GM18505 (cell line): ENCODE data around the gene KRTAP26-1.

ENCODE experiments used
- ATAC-seq: cut with Tn5 transposase; IDR thresholded peaks from one replicate; pipeline ENCODE4 v1.9.1; 2021; ENCODE audit not compliant: unreplicated experiment
- POLR2A ChIP-seq: IDR thresholded peaks from 4 replicates; pipeline ENCODE4 v1.6.1; 2011; ENCODE audit warnings: borderline replicate concordance; ENCODE audit not compliant: insufficient read depth, insufficient read length; ENCODE audit errors: extremely low read depth

The KRTAP26-1 gene

DNA sequence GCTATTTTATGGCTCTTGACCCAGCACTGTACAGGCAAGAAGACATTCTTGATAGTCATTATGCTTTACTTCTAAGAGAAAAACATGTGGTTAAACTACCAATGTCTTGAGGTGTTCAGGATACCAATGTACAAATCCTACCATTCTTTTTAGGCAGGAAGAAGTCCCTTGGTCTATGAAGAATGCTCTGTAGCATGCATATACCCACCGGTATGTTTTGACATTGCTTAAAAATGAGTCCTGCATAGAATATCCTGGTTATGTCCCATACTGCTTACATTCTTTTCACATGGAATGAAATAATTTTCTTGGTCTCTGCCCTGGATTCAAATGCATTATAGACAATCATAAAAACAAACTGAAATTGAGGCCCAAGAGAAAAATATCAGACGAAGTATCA lies 12.6 kb upstream of the KRTAP26-1 start:
- TF ChIP-seq POLR2A, result no peak
- ATAC-seq, result no peak

- no peak for TF ChIP-seq POLR2A
These were observed 9.2 kb upstream of the KRTAP26-1 start for GRCh38 chr21:30329203-30329875.

GRCh38 chr21:30326390-30326789 lies 6.3 kb upstream of the KRTAP26-1 start:
- ATAC-seq, result no peak
- no peak for TF ChIP-seq POLR2A

More at GRCh38 chr21:30329203-30329875, 9.2 kb upstream of the KRTAP26-1 start:
- ATAC-seq, result no peak

DNA sequence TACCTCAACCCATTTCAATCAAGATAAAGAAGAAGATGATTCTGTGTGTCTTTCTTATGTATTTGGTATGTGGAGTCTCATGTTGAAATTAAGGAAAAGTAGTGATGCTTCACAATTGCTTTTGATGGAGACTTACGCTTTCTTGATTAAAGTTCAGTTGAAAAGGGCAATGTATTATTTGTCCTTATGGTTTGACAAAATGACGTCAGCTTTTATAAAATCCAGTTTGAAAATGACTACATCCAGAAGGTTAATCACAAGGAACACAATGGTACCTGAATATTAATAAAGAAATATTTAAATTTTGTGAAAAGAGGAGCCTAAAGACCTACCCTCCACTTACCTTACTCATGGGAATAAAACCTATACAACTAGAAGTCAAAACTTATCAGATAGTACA lies 4.4 kb downstream of the KRTAP26-1 start:
- no peak for ATAC-seq
- no peak for TF ChIP-seq POLR2A

- TF ChIP-seq POLR2A, result no peak
- ATAC-seq, result no peak
These were observed 13.2 kb downstream of the KRTAP26-1 start for GRCh38 chr21:30306884-30307283.

DNA sequence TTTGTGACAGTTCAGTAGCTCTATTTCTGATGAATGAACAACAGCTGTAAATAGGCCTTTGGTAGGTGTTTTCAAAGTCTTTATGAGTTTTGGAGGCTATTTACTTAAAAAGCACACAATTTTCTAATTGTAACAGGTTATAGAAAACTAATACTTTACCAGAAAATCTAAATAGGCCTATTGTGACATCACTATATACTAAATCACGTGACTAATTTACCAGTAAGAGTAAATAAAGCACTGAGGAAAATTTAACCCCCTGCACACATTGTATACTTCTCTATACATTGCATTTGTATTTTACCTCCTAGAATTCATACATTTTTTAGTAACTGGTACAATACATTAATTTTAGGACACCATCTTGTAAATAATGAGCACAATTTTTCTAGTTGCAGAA lies 15.0 kb downstream of the KRTAP26-1 start:
- TF ChIP-seq POLR2A, result no peak
- no peak for ATAC-seq

GRCh38 chr21:30289215-30289614 lies 30.9 kb downstream of the KRTAP26-1 start, which contains the start of gene KRTAP25-1:
KRTAP25-1 (minus strand) TSS chr21:30289514; CDS start chr21:30289490, 24 bp downstream.
- ATAC-seq, result no peak
- no peak for TF ChIP-seq POLR2A

DNA sequence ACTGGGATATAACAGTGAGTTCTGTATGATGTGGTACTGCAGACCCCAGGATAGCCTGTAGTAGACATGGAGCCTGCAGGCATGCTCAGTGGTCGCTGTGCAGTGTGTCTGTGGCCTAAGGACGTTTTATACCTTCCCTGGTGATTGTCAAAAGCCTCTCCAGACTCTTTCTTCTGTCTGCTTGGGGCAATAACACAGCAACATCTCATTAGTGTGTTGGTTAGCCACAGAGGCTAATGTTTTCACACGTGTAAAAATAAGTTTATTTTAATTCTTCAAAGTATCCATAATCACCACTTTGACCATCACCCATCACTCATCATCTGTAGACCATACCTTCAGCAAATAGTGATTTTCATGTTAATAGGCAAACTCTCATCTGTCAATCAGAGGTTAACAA lies 37.3 kb downstream of the KRTAP26-1 start, which contains the start of gene KRTAP24-1:
Gene KRTAP24-1, minus strand, starts transcription at position 101 of the 400 bp plus-strand sequence. Its CDS starts 18 bp downstream, at position 83.
- no peak for ATAC-seq
- no peak for TF ChIP-seq POLR2A

DNA sequence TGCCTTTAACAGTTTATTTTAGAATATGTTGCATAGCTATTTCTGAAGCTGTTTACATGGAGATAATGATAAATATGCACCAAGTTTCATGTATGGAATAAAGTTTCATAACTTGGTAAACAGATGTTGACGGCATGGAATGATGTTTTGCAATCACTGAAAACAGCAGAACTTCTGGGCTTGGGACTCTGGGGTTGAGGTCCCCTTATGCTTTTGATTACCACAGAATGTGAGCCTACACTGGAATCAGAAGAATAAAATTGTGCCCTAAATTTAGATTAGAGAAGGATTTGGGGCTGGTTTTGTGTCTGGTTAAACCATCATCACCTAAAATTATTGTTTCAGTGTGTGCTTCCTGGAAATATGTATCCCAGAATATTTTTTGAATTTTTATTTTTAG lies 48.5 kb downstream of the KRTAP26-1 start:
- ATAC-seq, result no peak
- no peak for TF ChIP-seq POLR2A

GRCh38 chr21:30271156-30271555 lies 49.0 kb downstream of the KRTAP26-1 start:
- ATAC-seq, result no peak
- TF ChIP-seq POLR2A, result no peak

- no peak for TF ChIP-seq POLR2A
- no peak for ATAC-seq
These were observed 50.1 kb downstream of the KRTAP26-1 start for GRCh38 chr21:30269803-30270530.
